GM23338 (cell line): ENCODE measurements around the gene NPDC1. TPM values are rescaled to one million over a fixed set of nuclear protein-coding genes. Genes with fewer than 3 reads are reported as not detected.

Experiments used
- ATAC-seq: fragments of 200-7000 bp; cut with Tn5 transposase; 3 replicates; pipeline ENCODE4 v1.9.1; 2020
- DNase-seq: peaks from one replicate; pipeline ENCODE4 v3.0.0-alpha.2; 2015; ENCODE audit warnings: low spot score
- H2AFZ ChIP-seq: fragments of 200-600 bp; sonication (generic); 2 replicates; pipeline ENCODE4 v1.8.0; 2016; ENCODE audit warnings: antibody characterized with exemption, mild to moderate bottlenecking, moderate library complexity
- H3F3A ChIP-seq: fragments of 200-600 bp; sonication (generic); replicated peaks from 2 replicates; pipeline ENCODE4 v1.8.0; 2017; ENCODE audit warnings: antibody characterized with exemption, mixed run types, low read depth
- H3K27ac ChIP-seq: fragments of 200-600 bp; sonication (generic); 2 replicates; pipeline ENCODE4 v1.6.1; 2016; ENCODE audit warnings: low read depth
- H3K27me3 ChIP-seq: fragments of 200-600 bp; sonication (generic); 2 replicates; pipeline ENCODE4 v1.8.0; 2016; ENCODE audit warnings: mild to moderate bottlenecking, mixed run types, moderate library complexity; ENCODE audit not compliant: insufficient read depth
- H3K36me3 ChIP-seq: fragments of 200-600 bp; sonication (generic); 2 replicates; pipeline ENCODE4 v1.8.0; 2016; ENCODE audit warnings: mild to moderate bottlenecking; ENCODE audit not compliant: insufficient read depth
- H3K4me1 ChIP-seq: fragments of 200-600 bp; sonication (generic); 2 replicates; pipeline ENCODE4 v1.8.0; 2016; ENCODE audit warnings: mild to moderate bottlenecking, moderate library complexity; ENCODE audit not compliant: insufficient read depth
- H3K4me2 ChIP-seq: fragments of 200-600 bp; sonication (generic); 2 replicates; pipeline ENCODE4 v1.7.1; 2017; ENCODE audit warnings: mixed run types
- H3K4me3 ChIP-seq: fragments of 200-600 bp; sonication (generic); 2 replicates; pipeline ENCODE4 v1.6.1; 2016; ENCODE audit warnings: mixed run types
- H3K79me2 ChIP-seq: fragments of 200-600 bp; sonication (generic); replicated peaks from 2 replicates; pipeline ENCODE4 v1.8.0; 2017; ENCODE audit warnings: mild to moderate bottlenecking; ENCODE audit not compliant: insufficient read depth
- H3K9me2 ChIP-seq: fragments of 200-600 bp; sonication (generic); 2 replicates; pipeline ENCODE4 v1.8.0; 2017; ENCODE audit not compliant: insufficient read depth
- H4K20me1 ChIP-seq: fragments of 200-600 bp; sonication (generic); replicated peaks from 2 replicates; pipeline ENCODE4 v1.8.0; 2017; ENCODE audit warnings: mild to moderate bottlenecking; ENCODE audit not compliant: insufficient read depth
- H3K27ac Mint-ChIP-seq: 2 replicates; pipeline ENCODE4 v1.8.0; 2020; ENCODE audit warnings: inconsistent platforms, mild to moderate bottlenecking, moderate library complexity, mixed read lengths
- H3K27me3 Mint-ChIP-seq: 3 replicates; pipeline ENCODE4 v1.8.0; 2022; ENCODE audit warnings: low read depth, mild to moderate bottlenecking, moderate library complexity, mixed read lengths, inconsistent platforms; ENCODE audit not compliant: insufficient read depth, poor library complexity
- H3K36me3 Mint-ChIP-seq: 3 replicates; pipeline ENCODE4 v1.8.0; 2021; ENCODE audit warnings: low read depth, mild to moderate bottlenecking, inconsistent platforms, moderate library complexity, mixed read lengths
- H3K4me1 Mint-ChIP-seq: 3 replicates; pipeline ENCODE4 v1.8.0; 2020; ENCODE audit warnings: mild to moderate bottlenecking, inconsistent platforms, mixed read lengths
- H3K4me3 Mint-ChIP-seq: 3 replicates; pipeline ENCODE4 v1.8.0; 2021; ENCODE audit warnings: moderate library complexity, mild to moderate bottlenecking, inconsistent platforms, mixed read lengths
- H3K9me3 Mint-ChIP-seq: 3 replicates; pipeline ENCODE4 v1.8.0; 2020; ENCODE audit warnings: moderate library complexity, mild to moderate bottlenecking, inconsistent platforms, mixed read lengths
- ETS1 ChIP-seq: IDR thresholded peaks from 2 replicates; pipeline ENCODE4 v1.6.1; 2016; ENCODE audit warnings: antibody characterized with exemption
- EZH2 ChIP-seq: fragments of 200-600 bp; sonication (generic); IDR thresholded peaks from one replicate; pipeline ENCODE4 v1.8.0; 2017; ENCODE audit warnings: antibody characterized with exemption, mild to moderate bottlenecking, low read depth; ENCODE audit not compliant: unreplicated experiment
- JUNB ChIP-seq: IDR thresholded peaks from one replicate; pipeline ENCODE4 v1.6.1; 2016; ENCODE audit warnings: antibody characterized with exemption; ENCODE audit not compliant: unreplicated experiment
- ZNF114 ChIP-seq: fragments of 250-450 bp; sonication (Bioruptor Pico); IDR thresholded peaks from 2 replicates; pipeline ENCODE4 v1.5.0; 2020; ENCODE audit warnings: mild to moderate bottlenecking, moderate library complexity
- ZNF462 ChIP-seq: fragments of 250-450 bp; sonication (Bioruptor Pico); IDR thresholded peaks from 2 replicates; pipeline ENCODE4 v1.5.0; 2020; ENCODE audit warnings: mild to moderate bottlenecking, moderate library complexity
- polyA plus RNA-seq: library from polyadenylated mRNA; unstranded; fragments of >200 nt; fragmentation: Nextera tagmentation; extraction: Ambion mirVana; gene quantifications from 2 replicates; pipeline ENCODE4 v1.2.1, GENCODE V29; 2016
- total RNA-seq: library from RNA; depleted of rRNA; stranded (reverse); fragments of >200 nt; shearing (Covaris generic); gene quantifications from 2 replicates; pipeline ENCODE4 v1.2.3, GENCODE V29; 2014

NPDC1 gene
- total and polyA plus RNA-seq, 2 experiments from 2014 or later: 34.3 to 35.5 TPM

- Histone ChIP-seq H3K4me2 (no peak overlapping the region), H3K79me2 (no peaks in the 10 kb centered on the region), H3K9me2 (no peaks in the 10 kb centered on the region), H4K20me1 (no peaks in the 10 kb centered on the region), H3K4me3 (no peak overlapping the region), H3K4me1 (no peaks in the 10 kb centered on the region), H2AFZ (no peak overlapping the region), H3K36me3 (no peaks in the 10 kb centered on the region), H3F3A (no peaks in the 10 kb centered on the region), H3K27ac (no peak overlapping the region), H3K27me3 (no peaks in the 10 kb centered on the region)
- peaks cover 2% of the 10 kb centered on the region; the same call in 1 of the 3 replicates for H3K36me3 Mint-ChIP-seq
- DNase-seq: peak; percentile 69
- no peaks in the 10 kb centered on the region for H3K9me3 Mint-ChIP-seq
- H3K27me3 Mint-ChIP-seq: no peaks in the 10 kb centered on the region
- TF ChIP-seq EZH2 (no peak), ZNF114 (CRISPR knock-in tag) (no peak), ZNF462 (no peak), ETS1 (no peak), JUNB (no peak)
- H3K27ac Mint-ChIP-seq: no peak overlapping the region
- H3K4me1 Mint-ChIP-seq: no peaks in the 10 kb centered on the region
- ATAC-seq: peak; percentile 81
- H3K4me3 Mint-ChIP-seq: no peak overlapping the region
These were observed 33.0 kb downstream of the NPDC1 start for GRCh38 chr9:137012694-137013570.
